HepG2 (cell line): ENCODE measurements around the gene BLOC1S1. TPM values are rescaled to one million over a fixed set of nuclear protein-coding genes. Genes with fewer than 3 reads are reported as not detected.

ENCODE experiments used
- ASH2L ChIP-seq: fragments of 300-600, 200-600 bp; sonication (generic); IDR thresholded peaks from 2 replicates; pipeline ENCODE4 v1.7.0; 2017; ENCODE audit warnings: low read depth, mild to moderate bottlenecking, moderate library complexity, mixed read lengths, low read length; ENCODE audit not compliant: insufficient read length
- CCDC6 ChIP-seq: sonication (generic); formaldehyde crosslinking; IDR thresholded peaks from 2 replicates; pipeline ENCODE4 v1.8.1; 2022; ENCODE audit warnings: mild to moderate bottlenecking, missing genetic modification reagents, moderate library complexity
- FOXP1 ChIP-seq, 2 experiments: fragments of 450-650 bp in 1 of 2; IDR thresholded peaks; 2 replicates each; pipeline ENCODE4 v1.6.1; 2017 to 2018; ENCODE audit warnings: antibody characterized with exemption in 1 of 2
- GLMP ChIP-seq: sonication (generic); formaldehyde crosslinking; IDR thresholded peaks from 2 replicates; pipeline ENCODE4 v1.9.0; 2021; ENCODE audit warnings: missing genetic modification reagents, mild to moderate bottlenecking, borderline replicate concordance
- GPBP1L1 ChIP-seq: sonication (generic); formaldehyde crosslinking; IDR thresholded peaks from 2 replicates; pipeline ENCODE4 v1.5.0; 2020; ENCODE audit warnings: mild to moderate bottlenecking, missing genetic modification reagents
- HCFC1 ChIP-seq: fragments of 150-350 bp; IDR thresholded peaks from 2 replicates; pipeline ENCODE4 v1.6.1; 2014; ENCODE audit warnings: low read depth, low read length
- HNF1A ChIP-seq, 2 experiments: sonication (generic) in 1 of 2; formaldehyde crosslinking in 1 of 2; IDR thresholded peaks; 2 replicates each; pipeline versions ENCODE4 v1.4.0 to v1.6.1; 2016 to 2020; ENCODE audit warnings: borderline replicate concordance in 1 of 2, low read depth in 1 of 2, mild to moderate bottlenecking in 1 of 2, missing genetic modification reagents in 1 of 2
- KDM2A ChIP-seq: sonication (generic); formaldehyde crosslinking; IDR thresholded peaks from 2 replicates; pipeline ENCODE4 v1.4.0; 2020; ENCODE audit warnings: low read depth, missing genetic modification reagents, borderline replicate concordance
- MTA1 ChIP-seq: sonication (generic); formaldehyde crosslinking; IDR thresholded peaks from 2 replicates; pipeline ENCODE4 v1.4.0; 2020; ENCODE audit warnings: missing genetic modification reagents, mild to moderate bottlenecking, borderline replicate concordance
- NONO ChIP-seq, 2 experiments: fragments of 450-650 bp in 1 of 2; sonication (generic) in 1 of 2; formaldehyde crosslinking in 1 of 2; IDR thresholded peaks in 1 of 2; conservative IDR thresholded peaks in 1 of 2; 2 replicates each; pipeline versions ENCODE4 v1.6.1 to v1.8.0; 2017 to 2022; ENCODE audit warnings: mild to moderate bottlenecking in 1 of 2, missing genetic modification reagents in 1 of 2, moderate library complexity in 1 of 2
- NR3C1 ChIP-seq: sonication (generic); formaldehyde crosslinking; IDR thresholded peaks from 2 replicates; pipeline ENCODE4 v1.4.0; 2020; ENCODE audit warnings: missing genetic modification reagents
- SAP130 ChIP-seq: IDR thresholded peaks from 2 replicates; pipeline ENCODE4 v1.6.1; 2016; ENCODE audit warnings: low read depth
- SCMH1 ChIP-seq: sonication (generic); formaldehyde crosslinking; IDR thresholded peaks from 2 replicates; pipeline ENCODE4 v1.9.0; 2021; ENCODE audit warnings: missing genetic modification reagents, mild to moderate bottlenecking, borderline replicate concordance
- SOX6 ChIP-seq, 2 experiments: fragments of 450-650 bp in 1 of 2; sonication (generic) in 1 of 2; formaldehyde crosslinking in 1 of 2; IDR thresholded peaks; 2 replicates each; pipeline versions ENCODE4 v1.4.0 to v1.6.1; 2017 to 2020; ENCODE audit warnings: antibody characterized with exemption in 1 of 2, mild to moderate bottlenecking in 1 of 2, missing genetic modification reagents in 1 of 2
- SP2 ChIP-seq: sonication (generic); formaldehyde crosslinking; IDR thresholded peaks from 2 replicates; pipeline ENCODE4 v1.5.1; 2020; ENCODE audit warnings: mild to moderate bottlenecking, missing genetic modification reagents
- THRA ChIP-seq: sonication (generic); formaldehyde crosslinking; IDR thresholded peaks from 2 replicates; pipeline ENCODE4 v1.4.0; 2020; ENCODE audit warnings: missing genetic modification reagents, borderline replicate concordance
- U2AF2 ChIP-seq: fragments of 200-400 bp; formaldehyde crosslinking; IDR thresholded peaks from 2 replicates; pipeline ENCODE4 v1.6.1; 2017; ENCODE audit warnings: low read depth, mild to moderate bottlenecking, low read length
- ZNF160 ChIP-seq: sonication (generic); formaldehyde crosslinking; IDR thresholded peaks from 2 replicates; pipeline ENCODE4 v1.8.0; 2022; ENCODE audit warnings: mild to moderate bottlenecking, inconsistent platforms, missing genetic modification reagents
- ZNF614 ChIP-seq: IDR thresholded peaks from 2 replicates; pipeline ENCODE4 v1.6.1; 2018; ENCODE audit warnings: missing biosample characterization, missing genetic modification reagents, inconsistent platforms, borderline replicate concordance
- ZSCAN20 ChIP-seq: sonication (generic); formaldehyde crosslinking; IDR thresholded peaks from 2 replicates; pipeline ENCODE4 v1.4.0; 2020; ENCODE audit warnings: missing genetic modification reagents, mild to moderate bottlenecking, borderline replicate concordance
- polyA plus RNA-seq, 8 experiments: library from polyadenylated mRNA; depleted of rRNA in 3 of 8; stranded (reverse) in 7 of 8; unstranded in 1 of 8; fragments of >200 nt; fragmentation: Illumina TruSeq in 4 of 8; extraction: Trizol in 4 of 8; gene quantifications; 2 replicates each; pipeline versions ENCODE4 v1.2.1 to v1.2.3, GENCODE V29; 2011 to 2016; ENCODE audit warnings: low read depth in 4 of 8, missing spikeins in 1 of 8, mixed read lengths in 1 of 8; ENCODE audit not compliant: insufficient read depth in 1 of 8
- total RNA-seq, 5 experiments: library from RNA; depleted of rRNA; stranded (reverse); fragments of >200 nt; fragmentation: Illumina TruSeq; extraction: Trizol; gene quantifications; 2 replicates each; pipeline ENCODE4 v1.2.3, GENCODE V29; 2016; ENCODE audit warnings: low read depth in 1 of 5

BLOC1S1 gene
- total and polyA plus RNA-seq, 2 of the 13 experiments (the other 11 are each of a cell fraction or from before 2014, with no cell fraction given) = 55.1 to 95.3 TPM

- TF ChIP-seq SOX6 (IDR thresholded peaks at IDR 0.05) (no peak), SOX6 (CRISPR knock-in tag; IDR thresholded peaks at IDR 0.05) (no peak), NR3C1 (no peak), HCFC1 (no peak), GPBP1L1 (no peak), SP2 (CRISPR knock-in tag) (no peak), GLMP (CRISPR knock-in tag) (no peak), SAP130 (CRISPR knock-in tag) (0 out of 2 replicates have a peak, but pooled peaks have one; percentile 12), NONO (IDR thresholded peaks at IDR 0.05) (no peak), NONO (CRISPR knock-in tag; conservative IDR thresholded peaks at IDR 0.05) (no peak), ZNF160 (CRISPR knock-in tag) (no peak), KDM2A (CRISPR knock-in tag) (peak; percentile 34; the same call in 1 of the 2 replicates), FOXP1 (IDR thresholded peaks at IDR 0.05) (no peak), FOXP1 (CRISPR knock-in tag; IDR thresholded peaks at IDR 0.05) (no peak), THRA (CRISPR knock-in tag) (no peak), SCMH1 (CRISPR knock-in tag) (no peak), ZSCAN20 (CRISPR knock-in tag) (no peak), ZNF614 (CRISPR knock-in tag) (peak; percentile 58; the same call in 1 of the 2 replicates), HNF1A (IDR thresholded peaks at IDR 0.05; ENCODE audit: low read depth) (no peak), HNF1A (CRISPR knock-in tag; IDR thresholded peaks at IDR 0.05; ENCODE audit: borderline replicate concordance) (0 out of 2 replicates have a peak, but pooled peaks have one; percentile 22), U2AF2 (no peak), CCDC6 (no peak), ASH2L (no peak), MTA1 (CRISPR knock-in tag) (peak; percentile 48; the same call in 1 of the 2 replicates)
These were observed 5.1 kb downstream of the BLOC1S1 start (continued) for GRCh38 chr12:55720894-55721444.
